Muscle of leg (tissue), 11 donors: ENCODE data around the gene MCAM. TPM values are rescaled to one million over a fixed set of nuclear protein-coding genes. Genes with fewer than 3 reads are reported as not detected.

Experiments
- DNase-seq: peaks from one replicate; pipeline ENCODE4 v3.0.0; 2013
- H3K27ac ChIP-seq: one replicate; pipeline ENCODE4 v1.5.1; 2013; ENCODE audit warnings: mild to moderate bottlenecking, low read length, control low read depth
- H3K27me3 ChIP-seq: one replicate; pipeline ENCODE4 v1.6.1; 2013; ENCODE audit warnings: low read length; ENCODE audit not compliant: control insufficient read depth, insufficient read depth
- H3K36me3 ChIP-seq: one replicate; pipeline ENCODE4 v1.6.1; 2013; ENCODE audit warnings: low read length; ENCODE audit not compliant: control insufficient read depth, insufficient read depth
- H3K4me1 ChIP-seq: one replicate; pipeline ENCODE4 v1.6.1; 2013; ENCODE audit warnings: low read length; ENCODE audit not compliant: control insufficient read depth, insufficient read depth
- H3K4me3 ChIP-seq: one replicate; pipeline ENCODE4 v1.5.1; 2013; ENCODE audit warnings: low read length, control low read depth
- H3K9me3 ChIP-seq: replicated peaks from 2 replicates; pipeline ENCODE4 v1.6.1; 2013; ENCODE audit warnings: low read depth, low read length; ENCODE audit not compliant: control insufficient read depth
- WGBS: methylation state at CpG from one replicate; pipeline ENCODE4 v1.1.5; 2013; ENCODE audit warnings: missing lambda C conversion rate; ENCODE audit not compliant: insufficient coverage; 5-methylcytosine and 5-hydroxymethylcytosine counted together
- polyA plus RNA-seq, 8 donors: library from polyadenylated mRNA; unstranded; fragments of 120-200 nt; gene quantifications; one replicate each; pipeline versions ENCODE4 v1.2.1 to v1.2.3, GENCODE V29; 2013; ENCODE audit warnings: inconsistent platforms in 1 of 8, low replicate concordance in 1 of 8; ENCODE audit not compliant: insufficient read length in 8 of 8, insufficient read depth in 1 of 8
- total RNA-seq: library from RNA; stranded (reverse); fragments of 120-200 nt; gene quantifications from one replicate; pipeline ENCODE4 v1.2.4, GENCODE V29; 2013

Gene MCAM
- total and polyA plus RNA-seq, 9 donors = 146 to 231 (median 206) TPM

- WGBS = no CpG with 5 or more reads among the region's 2 CpGs
- peak; percentile 36 for DNase-seq
- no peaks in the 10 kb centered on the region for H3K9me3 ChIP-seq
- H3K36me3 ChIP-seq = no peaks in the 10 kb centered on the region
- H3K27ac ChIP-seq = no peak overlapping the region
- H3K4me3 ChIP-seq = no peak overlapping the region
- H3K27me3 ChIP-seq = peaks cover 3% of the 10 kb centered on the region
- H3K4me1 ChIP-seq = peaks cover 14% of the 10 kb centered on the region
Observed at GRCh38 chr11:119347242-119347641, 30.3 kb upstream of the MCAM start.

DNA sequence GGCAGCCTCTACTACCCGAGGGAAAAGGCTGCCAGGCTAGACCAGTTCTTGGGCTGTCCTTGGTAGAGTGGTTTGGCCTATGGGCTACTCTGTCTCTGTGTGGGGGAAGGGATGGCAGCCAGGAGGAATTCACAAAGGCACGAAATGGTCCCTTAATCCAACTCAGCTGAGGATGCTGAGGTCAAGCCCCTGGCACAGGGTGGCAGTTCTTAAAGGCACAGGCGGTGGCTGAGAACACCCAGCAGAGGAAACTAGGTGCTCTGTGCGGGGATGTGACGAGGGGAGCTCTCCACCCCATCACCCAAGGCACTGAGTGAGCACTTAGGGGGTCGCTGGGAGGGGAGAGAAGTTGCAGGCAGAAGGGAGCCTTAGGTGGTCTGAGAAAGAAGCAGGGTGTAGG is 29.7 kb upstream of the MCAM start, which contains the start of gene MFRP:
Gene MFRP (minus strand): TSS at position 101 of the 400 bp plus-strand sequence. CDS start 192 bp downstream, outside the sequence.
- Histone ChIP-seq H3K4me1 (peaks cover 15% of the 10 kb centered on the region), H3K36me3 (no peaks in the 10 kb centered on the region), H3K27ac (no peak within 1 kb of the TSS), H3K27me3 (peaks cover 5% of the 10 kb centered on the region), H3K9me3 (no peaks in the 10 kb centered on the region), H3K4me3 (no peak within 1 kb of the TSS)
- peak; percentile 21 for DNase-seq
- WGBS = 25% methylated on average over 2 of the region's 6 CpGs

- Histone ChIP-seq H3K9me3 (no peaks in the 10 kb centered on the region), H3K27ac (no peak overlapping the region), H3K4me3 (no peak overlapping the region), H3K4me1 (peaks cover 25% of the 10 kb centered on the region), H3K27me3 (peaks cover 8% of the 10 kb centered on the region), H3K36me3 (no peaks in the 10 kb centered on the region)
- DNase-seq = no peak
- 74% methylated on average over 8 of the region's 12 CpGs for WGBS
Observed at GRCh38 chr11:119345685-119346084, 28.8 kb upstream of the MCAM start.

DNA sequence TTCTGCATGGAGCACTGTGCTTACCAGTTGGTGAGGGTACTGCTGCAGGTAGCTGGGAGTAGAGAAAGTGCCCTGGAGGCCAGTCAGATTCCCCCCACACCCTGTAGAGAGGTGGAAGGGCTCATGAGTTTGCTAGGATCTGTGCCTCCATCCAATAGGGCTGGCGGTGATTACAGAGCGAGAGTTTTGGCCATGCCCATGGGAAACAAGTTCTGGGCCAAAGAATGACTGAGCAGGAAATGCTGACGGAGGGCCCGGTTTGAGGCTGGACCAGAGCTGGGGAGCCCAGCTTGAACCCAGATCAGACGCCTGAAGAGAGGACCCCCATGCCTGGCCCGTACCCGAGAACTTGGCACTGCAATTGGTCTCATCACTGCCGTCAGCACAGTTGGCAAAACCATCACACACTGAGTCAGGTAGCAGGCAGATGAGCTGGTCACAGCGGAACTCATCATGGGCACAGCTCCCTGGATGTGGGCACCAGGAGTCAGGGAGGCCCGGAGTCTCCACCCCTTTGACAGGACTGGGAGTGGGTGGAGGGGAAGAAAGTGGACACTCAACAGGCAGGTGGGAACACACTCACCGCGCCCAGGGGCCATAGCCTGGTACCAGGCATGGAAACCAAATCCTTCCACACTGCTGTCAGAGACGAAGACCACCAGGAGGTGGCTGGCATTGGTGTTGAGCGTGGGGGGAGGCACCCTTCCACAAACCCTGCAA is 27.5 kb upstream of the MCAM start:
- H3K27ac ChIP-seq = no peak overlapping the region
- no peaks in the 10 kb centered on the region for H3K36me3 ChIP-seq
- DNase-seq = peak; percentile 27
- H3K9me3 ChIP-seq = no peaks in the 10 kb centered on the region
- H3K4me1 ChIP-seq = peaks cover 32% of the 10 kb centered on the region
- peaks cover 11% of the 10 kb centered on the region for H3K27me3 ChIP-seq
- 54% methylated on average over 9 of the region's 14 CpGs for WGBS
- H3K4me3 ChIP-seq = no peak overlapping the region

GRCh38 chr11:119343726-119344125 is 26.8 kb upstream of the MCAM start:
- peaks cover 40% of the 10 kb centered on the region for H3K4me1 ChIP-seq
- H3K9me3 ChIP-seq = no peaks in the 10 kb centered on the region
- no peak overlapping the region for H3K4me3 ChIP-seq
- no peak overlapping the region for H3K27ac ChIP-seq
- H3K27me3 ChIP-seq = peaks cover 11% of the 10 kb centered on the region
- H3K36me3 ChIP-seq = no peaks in the 10 kb centered on the region
- peak; percentile 15 for DNase-seq
- WGBS = 53% methylated on average over 2 of the region's 7 CpGs

DNA sequence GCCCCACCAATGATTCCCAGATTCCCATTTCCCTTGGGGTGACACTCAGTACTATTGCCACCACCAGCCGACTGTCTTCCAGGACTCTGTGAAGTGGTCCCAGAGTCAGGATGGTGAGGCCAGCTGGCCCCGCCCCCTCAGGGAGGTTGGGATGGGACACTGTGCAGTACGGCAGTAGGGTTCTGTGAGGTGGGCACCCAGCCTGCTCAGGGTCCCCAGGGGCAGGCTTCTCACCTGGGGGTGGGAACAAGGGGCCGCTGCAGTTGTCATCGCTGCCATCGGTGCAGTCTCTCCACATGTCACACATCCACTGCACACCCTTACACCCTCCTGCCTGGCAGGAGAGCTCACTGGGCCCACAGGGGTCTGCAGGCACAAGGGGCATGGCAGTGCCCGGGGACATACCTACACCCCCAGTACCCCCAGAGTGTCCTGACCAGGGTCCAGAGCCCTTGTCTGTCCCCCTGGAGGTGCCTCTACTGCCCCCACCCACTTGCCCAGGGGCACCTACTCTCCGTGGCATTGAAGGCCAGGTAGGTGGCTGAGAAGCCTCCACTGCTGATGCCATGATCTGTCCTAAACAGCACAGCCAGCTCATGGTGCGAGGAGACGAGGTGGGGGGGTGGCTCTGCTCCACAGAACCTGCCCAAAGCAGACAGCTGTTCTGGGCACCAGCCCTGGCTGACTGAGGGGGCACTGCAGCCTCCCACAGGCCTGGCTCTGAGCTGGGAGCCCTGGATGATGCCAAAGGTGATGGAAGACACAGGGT is 25.6 kb upstream of the MCAM start:
- H3K4me3 ChIP-seq = no peak overlapping the region
- H3K36me3 ChIP-seq = no peaks in the 10 kb centered on the region
- no peaks in the 10 kb centered on the region for H3K9me3 ChIP-seq
- DNase-seq = peak; percentile 32
- H3K27ac ChIP-seq = no peak overlapping the region
- peaks cover 11% of the 10 kb centered on the region for H3K27me3 ChIP-seq
- WGBS = 73% methylated on average over 9 of the region's 10 CpGs
- peaks cover 42% of the 10 kb centered on the region for H3K4me1 ChIP-seq

DNA sequence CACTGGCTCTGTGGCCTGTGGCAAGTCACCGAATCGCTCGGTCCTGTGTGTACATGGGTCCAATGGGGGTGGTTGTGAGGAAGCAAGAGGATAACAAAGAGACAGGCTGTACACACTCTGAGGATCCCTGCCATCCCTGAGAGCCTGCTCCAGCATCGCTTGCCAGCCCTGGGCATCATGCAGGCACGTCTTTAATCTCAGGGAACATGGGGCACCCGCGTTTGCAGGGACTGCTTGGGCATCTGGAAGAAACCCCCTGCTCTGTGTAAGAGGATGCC is 25.0 kb upstream of the MCAM start:
- Histone ChIP-seq H3K4me1 (peaks cover 47% of the 10 kb centered on the region), H3K36me3 (peaks cover 2% of the 10 kb centered on the region), H3K9me3 (no peaks in the 10 kb centered on the region), H3K27ac (no peak overlapping the region), H3K4me3 (no peak overlapping the region), H3K27me3 (peaks cover 11% of the 10 kb centered on the region)
- DNase-seq = peak; percentile 23
- WGBS = 77% methylated on average over 5 of the region's 7 CpGs

GRCh38 chr11:119341222-119342022 is 24.5 kb upstream of the MCAM start:
- peaks cover 47% of the 10 kb centered on the region for H3K4me1 ChIP-seq
- H3K4me3 ChIP-seq = no peak overlapping the region
- no peaks in the 10 kb centered on the region for H3K9me3 ChIP-seq
- peak overlapping the region; percentile 94 for H3K27ac ChIP-seq
- peaks cover 6% of the 10 kb centered on the region for H3K36me3 ChIP-seq
- peak; percentile 64 for DNase-seq
- 48% methylated on average over 11 of the region's 16 CpGs for WGBS
- H3K27me3 ChIP-seq = peaks cover 11% of the 10 kb centered on the region

DNA sequence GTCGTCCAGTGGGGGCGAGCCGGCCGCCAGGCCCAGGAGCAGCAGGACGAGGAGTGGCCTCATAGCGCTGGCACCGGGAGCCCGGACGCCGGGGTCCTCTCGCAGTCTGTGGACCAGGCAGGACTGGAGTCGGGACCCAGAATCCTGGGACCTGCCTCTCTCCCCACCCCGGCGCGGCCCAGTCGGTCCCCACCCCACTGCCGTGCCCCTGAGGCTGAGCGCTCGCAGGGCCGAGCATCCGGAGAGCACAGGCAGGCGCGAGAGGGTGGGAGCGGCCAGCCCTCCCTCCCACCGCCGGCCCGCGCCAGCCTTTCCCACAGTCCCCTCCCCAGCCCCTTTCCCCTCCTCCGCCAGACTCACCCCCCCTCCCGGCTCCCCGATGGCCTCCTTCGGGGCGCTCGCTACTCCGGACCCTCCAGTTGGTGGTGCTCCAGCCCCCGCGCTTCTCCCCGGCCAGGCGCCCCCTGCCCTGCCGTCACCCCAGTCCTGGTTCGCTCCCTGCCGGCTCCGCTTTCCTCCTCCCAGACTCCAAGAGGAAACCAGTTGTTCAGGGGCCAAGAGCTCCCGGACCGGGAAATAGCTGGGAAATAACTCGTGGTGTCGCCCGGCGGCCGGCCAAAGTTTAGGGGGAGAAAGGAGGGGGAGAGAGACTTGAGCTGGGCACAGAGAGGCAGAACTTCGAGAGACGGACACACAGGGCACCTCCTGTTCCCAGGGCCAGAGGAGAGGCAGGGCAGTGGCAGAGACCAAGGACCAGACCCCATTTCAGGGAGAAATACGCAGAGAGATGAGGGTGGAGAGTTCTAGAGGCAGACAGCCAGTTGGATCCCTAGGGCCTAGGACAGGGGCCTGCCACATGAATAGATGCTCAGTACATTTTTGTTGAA is 23.6 kb upstream of the MCAM start, which contains the start of gene C1QTNF5:
Gene C1QTNF5 (minus strand): TSS at position 549 of the 887 bp plus-strand sequence. CDS start 486 bp downstream, at position 63.
- Histone ChIP-seq H3K4me1 (peaks cover 49% of the 10 kb centered on the region), H3K27me3 (peaks cover 11% of the 10 kb centered on the region)
- peak; percentile 97 for DNase-seq

More for the DNA sequence above, 23.6 kb upstream of the MCAM start, which contains the start of gene C1QTNF5:
- Histone ChIP-seq H3K36me3 (peaks cover 11% of the 10 kb centered on the region), H3K9me3 (no peaks in the 10 kb centered on the region), H3K4me3 (peak within 1 kb of the TSS; percentile 68), H3K27ac (peak within 1 kb of the TSS; percentile 94)
- under 1% methylated on average over 49 of the region's 53 CpGs for WGBS
